ENCODE data around the gene ADISSP.
A peak's percentile ranks its signal among the peaks of the same experiment; 100 is the strongest.
"Not testable (repeated sequence)": the region's sequence is repeated elsewhere in the genome, so short reads cannot be mapped to it uniquely, and the experiment has no call there.

The ADISSP gene

GRCh38 chr20:3797592-3798372 lies 30.2 kb upstream of the ADISSP start:
- no peak for DNase-seq

GRCh38 chr20:3797226-3797545 lies 29.6 kb upstream of the ADISSP start:
- no peak for DNase-seq

GRCh38 chr20:3796477-3797225 lies 29.1 kb upstream of the ADISSP start:
- DNase-seq = no peak

- peak; percentile 97 for DNase-seq
Measured at GRCh38 chr20:3795511-3796468, 28.2 kb upstream of the ADISSP start, which contains the start of gene CDC25B. Gene CDC25B, plus strand, starts transcription at chr20:3796310. Its CDS starts 222 bp downstream, at chr20:3796532.

GRCh38 chr20:3794701-3795420 lies 27.3 kb upstream of the ADISSP start:
- no peak for DNase-seq

GRCh38 chr20:3794168-3794567 lies 26.6 kb upstream of the ADISSP start:
- DNase-seq = not testable (repeated sequence)

- DNase-seq = not testable (repeated sequence)
Measured at GRCh38 chr20:3789201-3789600, 21.6 kb upstream of the ADISSP start.

- peak; percentile 48 for DNase-seq
Measured at GRCh38 chr20:3788685-3789155, 21.2 kb upstream of the ADISSP start.

GRCh38 chr20:3787324-3788014 lies 19.9 kb upstream of the ADISSP start:
- no peak for DNase-seq

- DNase-seq = peak; percentile 94
Measured at GRCh38 chr20:3786665-3787323, 19.2 kb upstream of the ADISSP start, which contains the start of gene CENPB. Gene CENPB, minus strand, starts transcription at chr20:3786740. Its CDS starts 257 bp downstream, at chr20:3786483.

GRCh38 chr20:3786126-3786484 lies 18.6 kb upstream of the ADISSP start:
- DNase-seq = peak; percentile 78

GRCh38 chr20:3785240-3786125 lies 17.9 kb upstream of the ADISSP start:
- DNase-seq = no peak

- DNase-seq = no peak
Measured at GRCh38 chr20:3784863-3785239, 17.3 kb upstream of the ADISSP start.

- DNase-seq = no peak
Measured at GRCh38 chr20:3784216-3784853, 16.8 kb upstream of the ADISSP start.

- no peak for DNase-seq
Measured at GRCh38 chr20:3783511-3784195, 16.1 kb upstream of the ADISSP start.

- no peak for DNase-seq
Measured at GRCh38 chr20:3783068-3783489, 15.5 kb upstream of the ADISSP start.

GRCh38 chr20:3782597-3782996 lies 15.0 kb upstream of the ADISSP start:
- no peak for DNase-seq

- peak; percentile 96 for DNase-seq
Measured at GRCh38 chr20:3781153-3781910, 13.8 kb upstream of the ADISSP start, which contains the start of gene SPEF1. Gene SPEF1, minus strand, starts transcription at chr20:3781448. Its CDS starts 161 bp downstream, at chr20:3781287.

Data from hematopoietic multipotent progenitor cell treated with erythropoietin and hydrocortisone succinate and interleukin-3 and kit ligand, for 4 days (in vitro differentiated cells).